Colonic mucosa (tissue), 4 donors: Measurements from ENCODE around the gene AP3B1. TPM values are rescaled to one million over a fixed set of nuclear protein-coding genes. Genes with fewer than 3 reads are reported as not detected.

Experiments used
- DNase-seq: peaks from one replicate; pipeline ENCODE4 v3.0.0-alpha.2; 2020
- H3K27ac ChIP-seq: fragments of 200-600 bp; one replicate; pipeline ENCODE4 v1.8.0; 2021
- H3K27me3 ChIP-seq: fragments of 200-600 bp; one replicate; pipeline ENCODE4 v1.8.0; 2021
- H3K36me3 ChIP-seq: fragments of 200-600 bp; one replicate; pipeline ENCODE4 v1.8.0; 2021
- H3K4me1 ChIP-seq: fragments of 200-600 bp; one replicate; pipeline ENCODE4 v1.8.0; 2021; ENCODE audit warnings: mild to moderate bottlenecking
- H3K4me3 ChIP-seq: fragments of 200-600 bp; one replicate; pipeline ENCODE4 v1.8.0; 2021
- H3K9ac ChIP-seq, 2 donors: one replicate each; pipeline ENCODE4 v1.7.0; 2013; ENCODE audit warnings: control low read depth in 2 of 2, low read depth in 2 of 2, low read length in 2 of 2
- H3K9me3 ChIP-seq: fragments of 200-600 bp; one replicate; pipeline ENCODE4 v1.8.0; 2021
- intact Hi-C: fragments of 100-400 bp; cut with DNase I; formaldehyde crosslinking; loops from one replicate; pipeline ENCODE4 v1.14.1; 2022
- total RNA-seq, 2 donors: library from RNA; stranded (reverse); fragmentation: NEBNext Ultra II Directional in 1 of 2; extraction: Animal tissue kit (Norgen Biotek cat#: 25700) in 1 of 2; gene quantifications; one replicate each; pipeline ENCODE4 v1.2.1, GENCODE V29; 2021
- TF ChIP-seq, protein P1 (sequence below): fragments of 200-600 bp; IDR thresholded peaks from one replicate; pipeline ENCODE4 v1.8.0; 2022; ENCODE audit warnings: antibody characterized with exemption, mild to moderate bottlenecking
- donor health status: healthy.
- donor health status: DM: no; HTN: no; CAD: no.
- donor health status: DM: no; HTN: no; CAD: no.

The AP3B1 gene
- total RNA-seq, 2 donors from 2014 or later, result 53.3 to 62.6 TPM

DNA sequence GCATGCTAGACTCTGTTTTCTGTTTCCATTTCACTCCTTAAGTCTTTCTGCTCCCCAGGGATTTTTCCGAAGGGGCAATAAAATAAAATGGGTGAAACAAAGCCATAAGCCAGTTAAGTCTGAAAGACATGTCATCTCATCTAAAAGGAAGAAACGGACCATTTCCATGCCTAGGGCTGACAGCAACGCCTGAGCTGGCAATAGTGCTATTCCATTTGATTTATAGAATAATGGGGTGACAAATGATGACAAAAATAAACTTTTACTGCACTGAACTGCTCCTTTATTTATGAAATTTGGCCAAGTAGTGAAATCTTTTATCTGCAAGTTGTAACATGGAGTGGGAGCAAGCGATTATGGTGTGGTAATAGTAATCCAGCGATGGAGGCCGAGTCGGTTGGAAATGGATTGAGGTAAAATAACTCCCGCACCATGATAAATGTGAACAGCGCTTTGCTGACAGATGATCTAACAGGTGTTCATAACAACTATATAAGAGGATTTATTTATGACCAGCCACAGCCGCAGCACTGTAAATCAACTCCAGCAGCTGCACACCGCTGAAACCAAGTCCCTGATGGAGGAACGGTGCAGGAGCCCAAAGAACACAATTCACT is 298.6 kb downstream of the AP3B1 start:
- DNase-seq, result no peak
- Histone ChIP-seq H3K27me3 (no peaks in the 10 kb centered on the region), H3K4me1 (no peaks in the 10 kb centered on the region), H3K4me3 (no peak overlapping the region), H3K36me3 (no peaks in the 10 kb centered on the region), H3K27ac (no peak overlapping the region), H3K9me3 (no peaks in the 10 kb centered on the region), H3K9ac (no peak overlapping the region)
- TF ChIP-seq, protein P1, sequence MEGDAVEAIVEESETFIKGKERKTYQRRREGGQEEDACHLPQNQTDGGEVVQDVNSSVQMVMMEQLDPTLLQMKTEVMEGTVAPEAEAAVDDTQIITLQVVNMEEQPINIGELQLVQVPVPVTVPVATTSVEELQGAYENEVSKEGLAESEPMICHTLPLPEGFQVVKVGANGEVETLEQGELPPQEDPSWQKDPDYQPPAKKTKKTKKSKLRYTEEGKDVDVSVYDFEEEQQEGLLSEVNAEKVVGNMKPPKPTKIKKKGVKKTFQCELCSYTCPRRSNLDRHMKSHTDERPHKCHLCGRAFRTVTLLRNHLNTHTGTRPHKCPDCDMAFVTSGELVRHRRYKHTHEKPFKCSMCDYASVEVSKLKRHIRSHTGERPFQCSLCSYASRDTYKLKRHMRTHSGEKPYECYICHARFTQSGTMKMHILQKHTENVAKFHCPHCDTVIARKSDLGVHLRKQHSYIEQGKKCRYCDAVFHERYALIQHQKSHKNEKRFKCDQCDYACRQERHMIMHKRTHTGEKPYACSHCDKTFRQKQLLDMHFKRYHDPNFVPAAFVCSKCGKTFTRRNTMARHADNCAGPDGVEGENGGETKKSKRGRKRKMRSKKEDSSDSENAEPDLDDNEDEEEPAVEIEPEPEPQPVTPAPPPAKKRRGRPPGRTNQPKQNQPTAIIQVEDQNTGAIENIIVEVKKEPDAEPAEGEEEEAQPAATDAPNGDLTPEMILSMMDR, result no peak
- intact Hi-C loops, result no loop called here

DNA sequence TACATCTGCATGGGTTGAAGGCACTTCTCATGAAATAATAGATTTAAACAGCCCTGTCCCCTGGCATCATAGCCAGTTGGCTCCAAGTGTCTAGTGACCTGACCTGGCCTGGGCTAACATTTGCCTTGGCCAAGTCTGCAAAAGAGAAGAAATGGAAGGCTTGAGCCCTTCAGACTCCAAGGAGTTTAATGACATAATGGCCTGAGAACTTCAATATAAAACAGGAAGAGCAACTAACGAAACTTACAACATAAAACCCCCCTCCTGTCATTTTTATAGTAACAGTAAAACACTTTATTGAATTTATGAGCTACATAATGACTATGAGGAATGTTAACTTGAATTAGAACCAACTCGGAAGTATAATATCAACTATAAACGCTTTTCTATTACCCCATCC is 299.6 kb downstream of the AP3B1 start:
- Histone ChIP-seq H3K4me1 (no peaks in the 10 kb centered on the region), H3K9ac (no peak overlapping the region), H3K27me3 (no peaks in the 10 kb centered on the region), H3K9me3 (no peaks in the 10 kb centered on the region), H3K27ac (no peak overlapping the region), H3K4me3 (no peak overlapping the region), H3K36me3 (no peaks in the 10 kb centered on the region)
- intact Hi-C loops, result no loop called here
- TF ChIP-seq, protein P1, result no peak
- no peak for DNase-seq

DNA sequence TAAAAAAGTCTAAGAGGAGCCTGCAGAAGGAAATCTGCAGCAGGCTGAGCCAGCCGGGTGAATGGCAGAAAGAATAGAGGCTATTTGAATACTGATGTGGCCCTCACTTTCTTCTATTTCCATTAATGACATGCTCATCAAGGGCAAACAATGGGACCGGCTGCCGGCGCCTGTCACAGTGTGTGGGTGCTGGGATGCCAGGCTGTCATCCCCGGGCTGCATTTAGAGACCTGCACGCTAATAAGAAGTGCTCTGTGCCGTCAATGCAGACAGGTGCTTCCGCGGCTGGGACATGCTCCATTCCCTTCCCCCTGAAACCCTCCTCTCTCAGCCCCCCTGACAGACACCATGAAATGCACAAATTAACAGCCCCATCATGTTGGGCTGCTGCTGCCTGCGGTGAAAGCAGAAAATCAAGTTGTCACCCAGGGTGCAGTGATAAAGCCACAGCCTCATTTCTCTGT is 300.6 kb downstream of the AP3B1 start:
- intact Hi-C loops, result no loop called here
- no peaks in the 10 kb centered on the region for H3K27me3 ChIP-seq
- H3K4me3 ChIP-seq, result no peak overlapping the region
- no peaks in the 10 kb centered on the region for H3K9me3 ChIP-seq
- no peaks in the 10 kb centered on the region for H3K4me1 ChIP-seq
- DNase-seq, result no peak
- no peak overlapping the region for H3K9ac ChIP-seq
- no peaks in the 10 kb centered on the region for H3K36me3 ChIP-seq
- TF ChIP-seq, protein P1, result no peak
- no peak overlapping the region for H3K27ac ChIP-seq

DNA sequence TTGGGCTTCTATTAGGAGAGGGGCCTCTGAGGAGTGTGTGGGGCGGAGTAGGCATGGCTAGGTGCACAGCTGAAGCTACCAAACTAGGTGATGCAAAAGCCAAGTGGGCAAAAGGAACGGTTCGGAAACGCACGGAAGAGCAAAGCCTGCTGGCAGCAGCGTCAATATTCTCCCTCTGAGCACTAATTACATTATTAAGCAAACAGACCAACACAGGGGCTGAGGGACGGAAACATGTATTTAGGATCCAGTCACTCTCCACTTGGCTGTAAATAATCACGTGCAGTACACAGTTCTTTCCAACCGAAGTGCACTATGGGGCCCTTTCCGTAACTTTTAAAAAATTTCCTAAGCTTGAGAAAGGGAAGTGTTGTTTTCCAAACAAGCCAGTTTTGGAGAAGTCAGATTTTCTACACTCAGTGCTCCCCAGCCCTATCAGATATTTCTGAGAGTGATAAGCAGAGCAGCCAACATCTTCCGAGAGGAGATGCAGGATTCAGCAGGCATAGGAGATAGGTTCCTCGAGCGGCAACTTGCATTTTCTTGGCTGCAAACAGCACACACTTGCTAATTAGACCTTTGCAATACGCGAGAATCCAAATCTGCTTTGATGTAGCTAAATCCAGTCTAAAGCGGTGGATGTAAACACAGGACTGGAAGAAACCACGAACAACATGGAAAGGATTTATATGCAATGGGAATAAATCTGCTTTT is 301.2 kb downstream of the AP3B1 start:
- Histone ChIP-seq H3K27me3 (no peaks in the 10 kb centered on the region), H3K4me3 (no peak overlapping the region), H3K9me3 (no peaks in the 10 kb centered on the region), H3K36me3 (no peaks in the 10 kb centered on the region), H3K27ac (no peak overlapping the region), H3K4me1 (no peaks in the 10 kb centered on the region), H3K9ac (no peak overlapping the region)
- DNase-seq, result no peak
- TF ChIP-seq, protein P1, result no peak
- intact Hi-C loops, result no loop called here

DNA sequence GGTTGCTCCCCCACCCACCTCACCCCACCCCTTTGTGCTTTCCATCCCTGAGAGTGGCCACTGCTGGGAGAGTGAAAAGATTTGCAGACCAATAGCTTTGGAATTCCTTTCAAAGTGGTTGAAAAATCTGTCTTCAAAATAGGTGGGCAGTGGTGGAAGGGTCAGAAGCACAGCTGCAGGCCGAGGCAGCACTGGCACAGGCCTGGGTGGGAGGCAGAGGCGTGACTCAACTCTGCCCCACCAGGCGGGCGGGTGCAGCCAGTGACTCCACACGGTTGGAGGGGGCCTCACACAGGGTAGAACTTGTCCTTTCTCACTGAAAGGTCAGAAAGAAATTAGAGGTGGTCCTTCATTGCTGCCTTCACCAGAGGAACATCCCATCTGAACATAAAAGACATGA is 303.4 kb downstream of the AP3B1 start:
- Histone ChIP-seq H3K9ac (no peak overlapping the region), H3K9me3 (no peaks in the 10 kb centered on the region), H3K27me3 (no peaks in the 10 kb centered on the region), H3K27ac (no peak overlapping the region), H3K4me1 (no peaks in the 10 kb centered on the region), H3K4me3 (no peak overlapping the region), H3K36me3 (no peaks in the 10 kb centered on the region)
- TF ChIP-seq, protein P1, result no peak
- no peak for DNase-seq
- intact Hi-C loops, result no loop called here
